Panc1 (cell line): ENCODE measurements around the gene HES2. TPM values are rescaled to one million over a fixed set of nuclear protein-coding genes. Genes with fewer than 3 reads are reported as not detected.
A peak's percentile ranks its signal among the peaks of the same experiment; 100 is the strongest.

Experiments
- ATAC-seq: fragments of 200-7000 bp; cut with Tn5 transposase; 2 replicates; pipeline ENCODE4 v1.9.1; 2020; ENCODE audit warnings: mild to moderate bottlenecking, moderate library complexity
- BruUV-seq: library from RNA; stranded (reverse); fragments of 400-500 nt; replicated peaks from 2 replicates; lab custom pipeline; 2021; lab: Mats Ljungman, UMichigan
- CTCF ChIA-PET: fragments of 300-600 bp; sonication (Branson Sonifier 250); formaldehyde crosslinking; loops from one replicate; lab custom pipeline; 2022; ENCODE audit warnings: antibody characterized with exemption; lab: Charles Lee
- POLR2A ChIA-PET: fragments of 300-600 bp; sonication (Branson Sonifier 250); formaldehyde crosslinking; loops from one replicate; lab custom pipeline; 2022; ENCODE audit warnings: antibody characterized with exemption; lab: Charles Lee
- DNase-seq: peaks from one replicate; pipeline ENCODE4 v3.0.0-alpha.2; 2010; ENCODE audit warnings: low read depth, low spot score
- H3K27ac ChIP-seq: 2 replicates; pipeline ENCODE4 v1.5.1; 2011; ENCODE audit warnings: mild to moderate bottlenecking, low read length, inconsistent platforms
- H3K27me3 ChIP-seq: fragments of 200-500 bp; sonication (Bioruptor generic); 2 replicates; pipeline ENCODE4 v1.6.0; 2014; ENCODE audit warnings: low read length, inconsistent platforms; ENCODE audit not compliant: control insufficient read depth, insufficient read depth
- H3K36me3 ChIP-seq: fragments of 200-500 bp; sonication (Bioruptor generic); 2 replicates; pipeline ENCODE4 v1.5.1; 2014; ENCODE audit warnings: inconsistent platforms, mild to moderate bottlenecking, low read length, moderate library complexity; ENCODE audit not compliant: control insufficient read depth, insufficient read depth
- H3K4me1 ChIP-seq: 2 replicates; pipeline ENCODE4 v1.5.1; 2011; ENCODE audit warnings: inconsistent platforms, mild to moderate bottlenecking, low read length, moderate library complexity; ENCODE audit not compliant: control insufficient read depth, insufficient read depth
- H3K4me3 ChIP-seq, 2 experiments: 2 replicates each; pipeline ENCODE4 v1.5.1; 2011 to 2012; ENCODE audit warnings: low read depth in 2 of 2, low read length in 2 of 2, mild to moderate bottlenecking in 2 of 2, inconsistent platforms in 1 of 2, moderate library complexity in 1 of 2
- H3K9me3 ChIP-seq: fragments of 200-500 bp; sonication (Bioruptor generic); 2 replicates; pipeline ENCODE4 v1.5.1; 2014; ENCODE audit warnings: low read depth, mild to moderate bottlenecking, inconsistent platforms, low read length, moderate library complexity; ENCODE audit not compliant: control insufficient read depth, insufficient read depth
- CTCF ChIP-seq: fragments of 450-650 bp; IDR thresholded peaks from 2 replicates; pipeline ENCODE4 v1.5.1; 2017; ENCODE audit warnings: mild to moderate bottlenecking
- POLR2AphosphoS5 ChIP-seq: IDR thresholded peaks from 2 replicates; pipeline ENCODE4 v1.6.1; 2012; ENCODE audit warnings: mild to moderate bottlenecking, low read depth, low read length, moderate library complexity
- REST ChIP-seq, 2 experiments: IDR thresholded peaks; 2 replicates each; pipeline ENCODE4 v1.6.1; 2011 to 2012; ENCODE audit warnings: low read depth in 2 of 2, control low read depth in 1 of 2, low read length in 1 of 2, mild to moderate bottlenecking in 1 of 2, moderate library complexity in 1 of 2; ENCODE audit not compliant: insufficient read depth in 1 of 2
- SIN3A ChIP-seq: IDR thresholded peaks from 2 replicates; pipeline ENCODE4 v1.6.1; 2012; ENCODE audit warnings: low read depth, mild to moderate bottlenecking, low read length, moderate library complexity, borderline replicate concordance; ENCODE audit not compliant: insufficient read depth
- TCF7L2 ChIP-seq: IDR thresholded peaks from 2 replicates; pipeline ENCODE4 v1.6.1; 2011; ENCODE audit warnings: mild to moderate bottlenecking, low read depth, low read length, inconsistent platforms
- in situ Hi-C: cut with HindIII; loops from 2 replicates; pipeline ENCODE4 v1.10.0; 2016; ENCODE audit warnings: low sequenced_read_pairs, low pct_unique_long_range_greater_than_20kb
- intact Hi-C: fragments of 100-400 bp; cut with micrococcal nuclease; formaldehyde crosslinking; loops from one replicate; pipeline ENCODE4 v1.10.0; 2022; ENCODE audit not compliant: unreplicated experiment
- total RNA-seq: library from RNA; stranded (reverse); gene quantifications from one replicate; pipeline ENCODE4 v1.2.1, GENCODE V29; 2021; ENCODE audit not compliant: unreplicated experiment

Gene HES2
- total RNA-seq, 1 experiment from 2014 or later = 11.1 TPM

- TF ChIP-seq POLR2AphosphoS5 (no peak), REST (IDR thresholded peaks at IDR 0.05; ENCODE audit: insufficient read depth in 1 of 2, low read depth in 2 of 2, low read length in 1 of 2) (no peak)
- POLR2A ChIA-PET = interaction anchor here (0.6 kb wide), 1 partner anchor 75 kb away, joined by 6 read pairs; no protein-coding TSS in a partner anchor
- H3K4me1 ChIP-seq = peaks cover 17% of the 10 kb centered on the region
- no peaks in the 10 kb centered on the region; the same call in 1 of the 2 replicates for H3K36me3 ChIP-seq
- H3K27ac ChIP-seq = no peak overlapping the region
- intact Hi-C loops = loop anchor here (5.0 kb wide), 1 partner anchor 168 kb away; no protein-coding TSS in a partner anchor
- ATAC-seq (no peak), DNase-seq (no peak)
- BruUV-seq = no TSS peak
- CTCF ChIA-PET = interaction anchor here (0.6 to 1.4 kb wide), 5 partner anchors 8 to 285 kb away, joined by 3 to 6 read pairs (median 3); no protein-coding TSS in a partner anchor
- H3K4me3 ChIP-seq = peak overlapping the region in 1 of 2 experiments; percentile 28; a peak in 1 of 4 replicates
- no peaks in the 10 kb centered on the region for H3K27me3 ChIP-seq
- in situ Hi-C loops = no loop called here
- no peaks in the 10 kb centered on the region for H3K9me3 ChIP-seq
Observed at GRCh38 chr1:6414881-6415626, 4.7 kb downstream of the HES2 start.

GRCh38 chr1:6414443-6414844 is 5.3 kb downstream of the HES2 start:
- H3K36me3 ChIP-seq = no peaks in the 10 kb centered on the region; the same call in 1 of the 2 replicates
- POLR2A ChIA-PET = interaction anchor here (0.5 to 0.6 kb wide), 2 partner anchors 20 to 75 kb away, joined by 6 read pairs; no protein-coding TSS in a partner anchor
- no peaks in the 10 kb centered on the region for H3K9me3 ChIP-seq
- TF ChIP-seq CTCF = peak; percentile 93
- no peak for TF ChIP-seq POLR2AphosphoS5
- no peak for TF ChIP-seq SIN3A
- no peak for TF ChIP-seq TCF7L2
- no peak for DNase-seq
- intact Hi-C loops = loop anchor here (5.0 kb wide), 1 partner anchor 167 kb away; no protein-coding TSS in a partner anchor
- BruUV-seq = no TSS peak
- ATAC-seq = peak; percentile 80
- CTCF ChIA-PET = interaction anchor here (0.6 to 1.4 kb wide), 5 partner anchors 9 to 286 kb away, joined by 3 to 6 read pairs (median 3); no protein-coding TSS in a partner anchor
- H3K27ac ChIP-seq = 0 out of 2 replicates have a peak overlapping the region, but pooled peaks have one; percentile 8
- H3K4me1 ChIP-seq = peaks cover 17% of the 10 kb centered on the region
- H3K27me3 ChIP-seq = no peaks in the 10 kb centered on the region
- in situ Hi-C loops = no loop called here
- peak overlapping the region in 1 of 2 experiments; percentile 28; a peak in 2 of 4 replicates for H3K4me3 ChIP-seq
